IPS-15b (cell line): ENCODE results near the gene C3.

Source experiments
- H3K27me3 ChIP-seq: one replicate; pipeline ENCODE4 v1.6.1; 2013; ENCODE audit warnings: low read length; ENCODE audit not compliant: control insufficient read depth, insufficient read depth
- H3K36me3 ChIP-seq: one replicate; pipeline ENCODE4 v1.6.1; 2013; ENCODE audit warnings: low read length; ENCODE audit not compliant: control insufficient read depth, insufficient read depth
- H3K4me1 ChIP-seq: one replicate; pipeline ENCODE4 v1.6.1; 2013; ENCODE audit warnings: mild to moderate bottlenecking, low read length; ENCODE audit not compliant: control insufficient read depth, insufficient read depth
- H3K4me3 ChIP-seq: one replicate; pipeline ENCODE4 v1.5.1; 2013; ENCODE audit warnings: low read depth, low read length
- H3K9ac ChIP-seq: one replicate; pipeline ENCODE4 v1.6.1; 2013; ENCODE audit warnings: low read depth, mild to moderate bottlenecking, low read length
- H3K9me3 ChIP-seq: one replicate; pipeline ENCODE4 v1.6.1; 2013; ENCODE audit warnings: mild to moderate bottlenecking, low read length; ENCODE audit not compliant: control insufficient read depth, insufficient read depth

C3 gene

GRCh38 chr19:6691342-6691741 lies 29.1 kb downstream of the C3 start:
- Histone ChIP-seq H3K4me3 (no peak overlapping the region), H3K36me3 (peaks cover 5% of the 10 kb centered on the region), H3K9ac (no peak overlapping the region), H3K9me3 (no peaks in the 10 kb centered on the region), H3K4me1 (no peaks in the 10 kb centered on the region), H3K27me3 (no peaks in the 10 kb centered on the region)

GRCh38 chr19:6690160-6690885 lies 30.1 kb downstream of the C3 start:
- no peaks in the 10 kb centered on the region for H3K4me1 ChIP-seq
- H3K27me3 ChIP-seq = no peaks in the 10 kb centered on the region
- no peaks in the 10 kb centered on the region for H3K9me3 ChIP-seq
- H3K9ac ChIP-seq = no peak overlapping the region
- no peak overlapping the region for H3K4me3 ChIP-seq
- peaks cover 5% of the 10 kb centered on the region for H3K36me3 ChIP-seq

GRCh38 chr19:6687114-6687513 lies 33.3 kb downstream of the C3 start:
- no peaks in the 10 kb centered on the region for H3K36me3 ChIP-seq
- H3K9me3 ChIP-seq = no peaks in the 10 kb centered on the region
- H3K9ac ChIP-seq = no peak overlapping the region
- H3K4me3 ChIP-seq = no peak overlapping the region
- H3K4me1 ChIP-seq = no peaks in the 10 kb centered on the region
- H3K27me3 ChIP-seq = no peaks in the 10 kb centered on the region

- Histone ChIP-seq H3K4me1 (no peaks in the 10 kb centered on the region), H3K36me3 (no peaks in the 10 kb centered on the region), H3K9me3 (no peaks in the 10 kb centered on the region), H3K27me3 (no peaks in the 10 kb centered on the region), H3K9ac (no peak overlapping the region), H3K4me3 (no peak overlapping the region)
These were observed 33.8 kb downstream of the C3 start for GRCh38 chr19:6686628-6686975.

- H3K9me3 ChIP-seq = no peaks in the 10 kb centered on the region
- no peak overlapping the region for H3K9ac ChIP-seq
- H3K4me3 ChIP-seq = no peak overlapping the region
- no peaks in the 10 kb centered on the region for H3K36me3 ChIP-seq
- no peaks in the 10 kb centered on the region for H3K4me1 ChIP-seq
- H3K27me3 ChIP-seq = no peaks in the 10 kb centered on the region
These were observed 34.4 kb downstream of the C3 start for GRCh38 chr19:6685962-6686627.

- Histone ChIP-seq H3K36me3 (no peaks in the 10 kb centered on the region), H3K4me3 (no peak overlapping the region), H3K9ac (no peak overlapping the region), H3K9me3 (no peaks in the 10 kb centered on the region), H3K27me3 (no peaks in the 10 kb centered on the region), H3K4me1 (no peaks in the 10 kb centered on the region)
These were observed 35.0 kb downstream of the C3 start for GRCh38 chr19:6685482-6685881.

- Histone ChIP-seq H3K4me3 (no peak overlapping the region), H3K4me1 (no peaks in the 10 kb centered on the region), H3K9me3 (no peaks in the 10 kb centered on the region), H3K36me3 (no peaks in the 10 kb centered on the region), H3K9ac (no peak overlapping the region), H3K27me3 (no peaks in the 10 kb centered on the region)
These were observed 36.5 kb downstream of the C3 start for GRCh38 chr19:6683971-6684370.

- Histone ChIP-seq H3K27me3 (peaks cover 3% of the 10 kb centered on the region), H3K36me3 (no peaks in the 10 kb centered on the region)
These were observed 37.8 kb downstream of the C3 start for GRCh38 chr19:6682607-6683128.

GRCh38 chr19:6680141-6680540 lies 40.3 kb downstream of the C3 start:
- no peaks in the 10 kb centered on the region for H3K9me3 ChIP-seq
- peaks cover 3% of the 10 kb centered on the region for H3K27me3 ChIP-seq
- H3K36me3 ChIP-seq = no peaks in the 10 kb centered on the region
- H3K4me3 ChIP-seq = no peak overlapping the region
- no peak overlapping the region for H3K9ac ChIP-seq
- H3K4me1 ChIP-seq = peaks cover 6% of the 10 kb centered on the region

More at GRCh38 chr19:6682607-6683128, 37.8 kb downstream of the C3 start:
- Histone ChIP-seq H3K4me1 (peaks cover 3% of the 10 kb centered on the region), H3K4me3 (no peak overlapping the region), H3K9me3 (no peaks in the 10 kb centered on the region), H3K9ac (no peak overlapping the region)

GRCh38 chr19:6679139-6679538 lies 41.3 kb downstream of the C3 start:
- H3K4me1 ChIP-seq = peaks cover 12% of the 10 kb centered on the region
- no peaks in the 10 kb centered on the region for H3K36me3 ChIP-seq
- peaks cover 3% of the 10 kb centered on the region for H3K27me3 ChIP-seq
- no peak overlapping the region for H3K4me3 ChIP-seq
- no peak overlapping the region for H3K9ac ChIP-seq
- no peaks in the 10 kb centered on the region for H3K9me3 ChIP-seq

GRCh38 chr19:6678690-6679109 lies 41.8 kb downstream of the C3 start:
- Histone ChIP-seq H3K9me3 (no peaks in the 10 kb centered on the region), H3K4me3 (no peak overlapping the region), H3K27me3 (peaks cover 3% of the 10 kb centered on the region), H3K9ac (no peak overlapping the region), H3K4me1 (peaks cover 12% of the 10 kb centered on the region), H3K36me3 (no peaks in the 10 kb centered on the region)
